Ovary (tissue), 3 donors: ENCODE measurements around the gene PDCD6IP.

Experiments used
- EP300 ChIP-seq: sonication (generic); formaldehyde crosslinking; IDR thresholded peaks from one replicate; pipeline ENCODE4 v1.6.1; 2017; ENCODE audit warnings: antibody characterized with exemption
- POLR2A ChIP-seq: fragments of 450-650 bp; IDR thresholded peaks from one replicate; pipeline ENCODE4 v1.6.1; 2017; ENCODE audit warnings: antibody characterized with exemption, mild to moderate bottlenecking, moderate library complexity
- TF ChIP-seq, protein P1 (sequence below), 3 donors: fragments of 450-650 bp in 2 of 3; fragments of 200-600 bp in 1 of 3; IDR thresholded peaks; one replicate each; pipeline versions ENCODE4 v1.5.1 to v1.8.0; 2016 to 2022; ENCODE audit warnings: antibody characterized with exemption in 3 of 3, mild to moderate bottlenecking in 1 of 3
- donor health status: DM: no; HTN: no; CAD: no.

- no peak for TF ChIP-seq POLR2A
- TF ChIP-seq, protein P1, sequence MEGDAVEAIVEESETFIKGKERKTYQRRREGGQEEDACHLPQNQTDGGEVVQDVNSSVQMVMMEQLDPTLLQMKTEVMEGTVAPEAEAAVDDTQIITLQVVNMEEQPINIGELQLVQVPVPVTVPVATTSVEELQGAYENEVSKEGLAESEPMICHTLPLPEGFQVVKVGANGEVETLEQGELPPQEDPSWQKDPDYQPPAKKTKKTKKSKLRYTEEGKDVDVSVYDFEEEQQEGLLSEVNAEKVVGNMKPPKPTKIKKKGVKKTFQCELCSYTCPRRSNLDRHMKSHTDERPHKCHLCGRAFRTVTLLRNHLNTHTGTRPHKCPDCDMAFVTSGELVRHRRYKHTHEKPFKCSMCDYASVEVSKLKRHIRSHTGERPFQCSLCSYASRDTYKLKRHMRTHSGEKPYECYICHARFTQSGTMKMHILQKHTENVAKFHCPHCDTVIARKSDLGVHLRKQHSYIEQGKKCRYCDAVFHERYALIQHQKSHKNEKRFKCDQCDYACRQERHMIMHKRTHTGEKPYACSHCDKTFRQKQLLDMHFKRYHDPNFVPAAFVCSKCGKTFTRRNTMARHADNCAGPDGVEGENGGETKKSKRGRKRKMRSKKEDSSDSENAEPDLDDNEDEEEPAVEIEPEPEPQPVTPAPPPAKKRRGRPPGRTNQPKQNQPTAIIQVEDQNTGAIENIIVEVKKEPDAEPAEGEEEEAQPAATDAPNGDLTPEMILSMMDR (IDR thresholded peaks at IDR 0.05) = peak; percentile 46 to 50 (median 46)
- no peak for TF ChIP-seq EP300
Measured at GRCh38 chr3:33883538-33883950, 85.1 kb downstream of the PDCD6IP start.
